GM12878 (cell line): ENCODE data around the gene FANCC. TPM values are rescaled to one million over a fixed set of nuclear protein-coding genes. Genes with fewer than 3 reads are reported as not detected.

Source experiments
- ATAC-seq: fragments of 200-7000 bp; cut with Tn5 transposase; 3 replicates; pipeline ENCODE4 v1.9.1; 2020; ENCODE audit warnings: mild to moderate bottlenecking, moderate library complexity
- BruUV-seq: library from RNA; stranded (reverse); fragments of 400-500 nt; replicated peaks from 2 replicates; lab custom pipeline; 2021; lab: Mats Ljungman, UMichigan
- CTCF ChIA-PET: fragments of 300-600 bp; sonication (Branson Sonifier 250); formaldehyde crosslinking; extraction: SDS; loops from one replicate; lab custom pipeline; 2021; ENCODE audit warnings: inconsistent platforms; lab: Yijun Ruan, JAX
- POLR2A ChIA-PET: fragments of 350-600 bp; formaldehyde crosslinking; extraction: SDS; loops from one replicate; lab custom pipeline; 2021; ENCODE audit warnings: inconsistent platforms; lab: Charles Lee
- RAD21 ChIA-PET: fragments of 300-600 bp; sonication (Branson Sonifier 250); formaldehyde crosslinking; loops from one replicate; lab custom pipeline; 2023; ENCODE audit warnings: antibody characterized with exemption; ENCODE audit not compliant: unreplicated experiment; lab: Charles Lee
- SMC1A ChIA-PET: fragments of 300-600 bp; sonication (Branson Sonifier 250); formaldehyde crosslinking; loops from one replicate; lab custom pipeline; 2023; ENCODE audit not compliant: unreplicated experiment, uncharacterized antibody; lab: Charles Lee
- DNase-seq: peaks from one replicate; pipeline ENCODE4 v3.0.0-alpha.2; 2011; ENCODE audit warnings: low read depth, low spot score
- FAIRE-seq: peaks from 3 replicates; lab custom pipeline; 2011; peaks lifted over from hg19 to GRCh38; lab: Jason Lieb, UNC
- H2AFZ ChIP-seq: 2 replicates; pipeline ENCODE4 v1.6.0; 2011; ENCODE audit warnings: low read depth, low read length, control low read depth; ENCODE audit not compliant: control insufficient read depth
- H3K27ac ChIP-seq: 2 replicates; pipeline ENCODE4 v1.5.1; 2011; ENCODE audit warnings: control low read depth; ENCODE audit not compliant: control insufficient read depth, insufficient read depth
- H3K27me3 ChIP-seq, 2 experiments: replicated peaks in 1 of 2; 2 replicates each; pipeline versions ENCODE4 v1.6.0 to v1.6.1; 2011; ENCODE audit warnings: low read length in 1 of 2; ENCODE audit not compliant: control insufficient read depth in 2 of 2, insufficient read depth in 2 of 2
- H3K36me3 ChIP-seq, 2 experiments: 2 replicates each; pipeline ENCODE4 v1.5.1; 2011; ENCODE audit warnings: low read length in 1 of 2; ENCODE audit not compliant: control insufficient read depth in 2 of 2, insufficient read depth in 2 of 2
- H3K4me1 ChIP-seq: 2 replicates; pipeline ENCODE4 v1.6.1; 2011; ENCODE audit warnings: mild to moderate bottlenecking, low read length, moderate library complexity, mixed read lengths; ENCODE audit not compliant: control insufficient read depth, insufficient read depth
- H3K4me2 ChIP-seq: 2 replicates; pipeline ENCODE4 v1.6.0; 2011; ENCODE audit warnings: control low read depth; ENCODE audit not compliant: control insufficient read depth, insufficient read depth
- H3K4me3 ChIP-seq: fragments of 200-600 bp; sonication (generic); 2 replicates; pipeline ENCODE4 v1.5.1; 2016
- H3K79me2 ChIP-seq: 2 replicates; pipeline ENCODE4 v1.6.0; 2011; ENCODE audit warnings: low read length; ENCODE audit not compliant: control insufficient read depth, insufficient read depth
- H3K9ac ChIP-seq: 2 replicates; pipeline ENCODE4 v1.8.0; 2011; ENCODE audit warnings: low read length, control low read depth, mixed read lengths; ENCODE audit not compliant: control insufficient read depth, insufficient read depth
- H3K9me3 ChIP-seq: replicated peaks from 3 replicates; pipeline ENCODE4 v1.5.1; 2011; ENCODE audit warnings: mild to moderate bottlenecking, low read length; ENCODE audit not compliant: control insufficient read depth, insufficient read depth
- H4K20me1 ChIP-seq: 2 replicates; pipeline ENCODE4 v1.6.0; 2011; ENCODE audit not compliant: control insufficient read depth, insufficient read depth
- CHD1 ChIP-seq: IDR thresholded peaks from 2 replicates; pipeline ENCODE4 v1.6.1; 2012; ENCODE audit warnings: low read depth, low read length, improper control_type of control experiment
- CHD2 ChIP-seq: IDR thresholded peaks from 2 replicates; pipeline ENCODE4 v1.6.1; 2011; ENCODE audit warnings: low read depth, low read length, improper control_type of control experiment, borderline replicate concordance
- ELK1 ChIP-seq: IDR thresholded peaks from 2 replicates; pipeline ENCODE4 v1.6.1; 2012; ENCODE audit warnings: low read depth, low read length, improper control_type of control experiment
- EP300 ChIP-seq, 2 experiments: fragments of 150-350 bp in 1 of 2; IDR thresholded peaks; 2 replicates each; pipeline ENCODE4 v1.6.1; 2011 to 2012; ENCODE audit warnings: low read depth in 2 of 2, low read length in 2 of 2, borderline replicate concordance in 1 of 2, improper control_type of control experiment in 1 of 2, inconsistent platforms in 1 of 2; ENCODE audit not compliant: control insufficient read depth in 1 of 2
- EZH2 ChIP-seq: IDR thresholded peaks from 2 replicates; pipeline ENCODE4 v1.6.1; 2012; ENCODE audit warnings: low read depth, mild to moderate bottlenecking, control low read depth, inconsistent platforms, low read length, borderline replicate concordance; ENCODE audit not compliant: control insufficient read depth
- GABPA ChIP-seq: IDR thresholded peaks from 2 replicates; pipeline ENCODE4 v1.6.1; 2014; ENCODE audit warnings: antibody characterized with exemption, low read depth, mild to moderate bottlenecking, inconsistent platforms
- POLR2AphosphoS2 ChIP-seq: IDR thresholded peaks from 2 replicates; pipeline ENCODE4 v1.6.1; 2011; ENCODE audit warnings: low read depth, mild to moderate bottlenecking, low read length, improper control_type of control experiment, moderate library complexity
- RAD51 ChIP-seq: fragments of 450-650 bp; IDR thresholded peaks from 2 replicates; pipeline ENCODE4 v1.6.1; 2016; ENCODE audit warnings: moderate library complexity, mild to moderate bottlenecking, inconsistent platforms
- RB1 ChIP-seq: fragments of 450-650 bp; formaldehyde crosslinking; IDR thresholded peaks from 2 replicates; pipeline ENCODE4 v1.6.1; 2017; ENCODE audit warnings: mild to moderate bottlenecking, borderline replicate concordance
- REST ChIP-seq: IDR thresholded peaks from 2 replicates; pipeline ENCODE4 v1.6.1; 2012; ENCODE audit warnings: mild to moderate bottlenecking, low read depth, low read length
- RFX5 ChIP-seq: IDR thresholded peaks from 2 replicates; pipeline ENCODE4 v1.6.1; 2011; ENCODE audit warnings: low read depth, low read length, improper control_type of control experiment
- TCF3 ChIP-seq: IDR thresholded peaks from 2 replicates; pipeline ENCODE4 v1.6.1; 2012; ENCODE audit warnings: low read depth, mild to moderate bottlenecking, low read length, borderline replicate concordance; ENCODE audit not compliant: insufficient read depth
- ZNF207 ChIP-seq: fragments of 450-650 bp; IDR thresholded peaks from 2 replicates; pipeline ENCODE4 v1.6.1; 2014; ENCODE audit warnings: antibody characterized with exemption, mild to moderate bottlenecking, borderline replicate concordance
- whole genome bisulfite sequencing: methylation state at CpG from one replicate; pipeline ENCODE4 v1.1.6; 2016; ENCODE audit warnings: low lambda C conversion rate; ENCODE audit not compliant: insufficient replicate concordance, insufficient coverage; ENCODE audit errors: missing lambda C conversion rate; 5-methylcytosine and 5-hydroxymethylcytosine counted together
- in situ Hi-C: fragments of 300-500 bp; cut with MboI; formaldehyde crosslinking; loops from 9 replicates; pipeline ENCODE4 v1.14.3; 2018; ENCODE audit warnings: mixed read lengths
- intact Hi-C: fragments of 100-400 bp; cut with micrococcal nuclease; formaldehyde crosslinking; loops from one replicate; pipeline ENCODE4 v1.14.2; 2022; ENCODE audit not compliant: unreplicated experiment
- polyA plus RNA-seq, 11 experiments: library from polyadenylated mRNA; depleted of rRNA in 4 of 11; unstranded in 6 of 11; stranded (reverse) in 5 of 11; fragments of >200 nt; fragmentation: Nextera tagmentation in 4 of 11; fragmentation: Illumina TruSeq in 1 of 11; extraction: Ambion mirVana in 4 of 11; extraction: Trizol in 1 of 11; gene quantifications; 1 replicate in 1 of 11; 2 replicates in 10 of 11; pipeline versions ENCODE4 v1.2.1 to v1.2.3, GENCODE V29; 2011 to 2016; ENCODE audit warnings: inconsistent platforms in 2 of 11, missing spikeins in 2 of 11, low read depth in 1 of 11
- total RNA-seq, 4 experiments: library from RNA; depleted of rRNA in 3 of 4; stranded (reverse); fragments of >200 nt in 3 of 4; fragmentation: Illumina TruSeq in 1 of 4; extraction: Trizol in 1 of 4; gene quantifications; 2 replicates each; pipeline versions ENCODE4 v1.2.1 to v1.2.3, GENCODE V29; 2013 to 2021

The FANCC gene
- total and polyA plus RNA-seq, 10 of the 15 experiments (the other 5 are each of a cell fraction or from before 2014, with no cell fraction given), result 1.2 to 16.8 (median 10.5) TPM

GRCh38 chr9:95206143-95206542 lies 111.4 kb downstream of the FANCC start:
- in situ Hi-C loops, result no loop called here
- Histone ChIP-seq H2AFZ (no peak overlapping the region), H3K4me1 (peaks cover 3% of the 10 kb centered on the region; the same call in 1 of the 2 replicates), H4K20me1 (no peaks in the 10 kb centered on the region), H3K9me3 (no peaks in the 10 kb centered on the region), H3K4me3 (no peak overlapping the region), H3K36me3 (no peaks in the 10 kb centered on the region), H3K27me3 (no peaks in the 10 kb centered on the region), H3K27ac (no peak overlapping the region), H3K9ac (no peak overlapping the region), H3K4me2 (no peak overlapping the region), H3K79me2 (no peaks in the 10 kb centered on the region)
- no peak for TF ChIP-seq ELK1
- TF ChIP-seq TCF3, result no peak
- no peak for TF ChIP-seq POLR2AphosphoS2
- no peak for TF ChIP-seq RFX5
- TF ChIP-seq EP300 (IDR thresholded peaks at IDR 0.05; ENCODE audit: borderline replicate concordance in 1 of 2, control insufficient read depth in 1 of 2, low read depth in 2 of 2, low read length in 2 of 2), result no peak
- TF ChIP-seq EZH2, result no peak
- no peak for TF ChIP-seq GABPA
- no peak for TF ChIP-seq RB1
- no peak for TF ChIP-seq CHD1
- no peak for TF ChIP-seq REST
- no peak for TF ChIP-seq CHD2
- no peak for TF ChIP-seq RAD51
- TF ChIP-seq ZNF207, result no peak
- SMC1A ChIA-PET, result interaction anchor here (2.1 kb wide), 1 partner anchor 61 kb away, joined by 8 read pairs; no protein-coding TSS in a partner anchor
- 63% methylated on average over 8 of the region's 8 CpGs for WGBS
- CTCF ChIA-PET, result no interaction called here
- intact Hi-C loops, result no loop called here
- FAIRE-seq, result no peak
- RAD21 ChIA-PET, result no interaction called here
- POLR2A ChIA-PET, result no interaction called here
- ATAC-seq, result no peak
- DNase-seq, result no peak
- no TSS peak for BruUV-seq
